ENCODE results near the gene LRIF1.

LRIF1 gene

DNA sequence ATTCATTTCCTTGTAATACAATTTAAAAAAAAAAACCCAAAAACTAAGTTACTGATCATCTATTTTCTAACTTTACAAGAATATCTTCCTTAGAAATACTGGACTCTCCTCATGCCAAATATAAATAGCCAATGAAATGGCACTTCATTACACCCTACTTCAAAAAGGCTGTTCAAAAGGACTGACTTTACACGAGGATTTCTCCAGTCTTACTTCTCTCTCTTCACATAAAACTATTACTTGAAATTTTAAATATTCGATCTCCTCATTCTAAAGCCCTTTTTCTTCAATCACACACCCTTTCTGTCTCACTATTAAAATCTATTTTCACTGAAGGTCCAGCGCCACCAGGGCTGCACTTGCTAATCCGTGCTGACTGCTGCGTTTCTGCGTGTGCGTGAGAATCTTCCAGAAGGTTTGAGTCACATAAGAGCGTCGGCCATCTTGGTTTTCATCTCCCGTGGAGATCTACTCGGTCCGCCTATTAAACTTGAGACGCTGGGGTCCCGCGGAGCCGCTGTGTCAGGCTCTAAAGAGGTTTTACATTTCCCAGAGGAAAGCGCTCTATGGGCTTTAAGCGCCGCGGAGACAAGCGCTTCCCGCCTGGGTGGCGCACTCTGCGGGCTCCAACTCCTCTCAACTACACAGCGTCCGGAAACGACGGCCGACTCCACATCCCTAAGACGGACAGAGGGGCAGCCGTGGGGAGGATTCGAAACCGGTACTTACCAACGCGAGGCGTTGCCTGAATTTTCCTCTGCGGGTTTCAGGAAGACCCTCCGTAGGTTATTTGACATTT is 631 bp downstream of the LRIF1 start:
- DNase-seq (ENCODE audit: low read depth) = peak; percentile 81
- H3K4me3 ChIP-seq (ENCODE audit: control insufficient read depth, low read depth, low read length) = peak overlapping the region; percentile 85
- TF ChIP-seq, protein P1, sequence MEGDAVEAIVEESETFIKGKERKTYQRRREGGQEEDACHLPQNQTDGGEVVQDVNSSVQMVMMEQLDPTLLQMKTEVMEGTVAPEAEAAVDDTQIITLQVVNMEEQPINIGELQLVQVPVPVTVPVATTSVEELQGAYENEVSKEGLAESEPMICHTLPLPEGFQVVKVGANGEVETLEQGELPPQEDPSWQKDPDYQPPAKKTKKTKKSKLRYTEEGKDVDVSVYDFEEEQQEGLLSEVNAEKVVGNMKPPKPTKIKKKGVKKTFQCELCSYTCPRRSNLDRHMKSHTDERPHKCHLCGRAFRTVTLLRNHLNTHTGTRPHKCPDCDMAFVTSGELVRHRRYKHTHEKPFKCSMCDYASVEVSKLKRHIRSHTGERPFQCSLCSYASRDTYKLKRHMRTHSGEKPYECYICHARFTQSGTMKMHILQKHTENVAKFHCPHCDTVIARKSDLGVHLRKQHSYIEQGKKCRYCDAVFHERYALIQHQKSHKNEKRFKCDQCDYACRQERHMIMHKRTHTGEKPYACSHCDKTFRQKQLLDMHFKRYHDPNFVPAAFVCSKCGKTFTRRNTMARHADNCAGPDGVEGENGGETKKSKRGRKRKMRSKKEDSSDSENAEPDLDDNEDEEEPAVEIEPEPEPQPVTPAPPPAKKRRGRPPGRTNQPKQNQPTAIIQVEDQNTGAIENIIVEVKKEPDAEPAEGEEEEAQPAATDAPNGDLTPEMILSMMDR (IDR thresholded peaks at IDR 0.05; ENCODE audit: control insufficient read depth, insufficient read depth, low read depth, low read length, missing control alignments) = peak; percentile 11

DNA sequence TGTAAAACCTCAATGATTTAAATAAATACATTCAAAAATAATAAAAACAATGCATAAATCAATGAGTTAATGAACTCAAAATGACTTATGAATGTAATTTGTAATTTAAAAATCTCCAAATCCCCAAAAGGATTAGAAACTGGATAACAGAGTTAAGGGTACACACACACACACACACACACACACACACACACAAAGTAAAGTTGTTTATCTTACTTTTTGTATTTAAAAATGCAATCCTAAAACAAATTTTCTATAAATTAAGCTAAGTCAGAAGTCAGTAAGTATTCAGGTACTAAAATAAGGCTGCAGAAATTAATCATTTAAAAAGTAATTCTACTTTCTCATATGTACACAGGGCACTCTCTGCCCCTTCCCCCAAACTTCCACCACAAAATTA is 1.8 kb downstream of the LRIF1 start:
- no peak for DNase-seq (ENCODE audit: low read depth)
- no peak overlapping the region for H3K4me3 ChIP-seq (ENCODE audit: control insufficient read depth, low read depth, low read length)
- TF ChIP-seq, protein P1 (IDR thresholded peaks at IDR 0.05; ENCODE audit: control insufficient read depth, insufficient read depth, low read depth, low read length, missing control alignments) = no peak

DNA sequence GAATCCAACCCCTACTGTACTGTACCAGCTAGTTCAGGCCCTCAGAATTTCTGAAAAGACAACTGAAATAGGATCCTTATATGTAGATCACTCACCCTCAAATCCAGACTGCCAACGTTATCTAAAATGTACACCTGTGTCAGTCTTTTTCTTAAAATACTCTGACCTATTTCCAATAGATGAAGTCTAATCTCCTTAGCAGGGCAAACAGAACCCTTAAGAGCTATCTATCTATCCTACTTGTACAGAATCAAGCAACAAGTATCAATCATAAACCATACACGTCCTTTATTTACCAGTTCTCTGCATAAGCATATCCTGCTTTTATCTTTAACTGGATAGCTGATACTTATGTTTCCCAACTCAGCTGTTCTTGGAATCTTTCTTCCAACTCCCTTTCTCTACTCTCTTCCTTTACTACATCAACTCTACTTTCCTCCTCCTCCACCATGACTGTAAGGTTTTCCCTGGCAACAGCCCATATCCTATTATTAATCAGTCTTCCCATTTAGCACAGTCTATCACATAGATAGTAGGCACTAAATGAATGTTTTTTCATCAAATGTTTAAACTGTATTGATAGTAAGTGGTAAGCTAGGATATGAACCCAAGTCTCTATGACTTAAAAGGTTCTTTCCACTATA is 2.8 kb downstream of the LRIF1 start:
- TF ChIP-seq, protein P1 (IDR thresholded peaks at IDR 0.05; ENCODE audit: control insufficient read depth, insufficient read depth, low read depth, low read length, missing control alignments) = no peak
- no peak overlapping the region for H3K4me3 ChIP-seq (ENCODE audit: control insufficient read depth, low read depth, low read length)
- no peak for DNase-seq (ENCODE audit: low read depth)

DNA sequence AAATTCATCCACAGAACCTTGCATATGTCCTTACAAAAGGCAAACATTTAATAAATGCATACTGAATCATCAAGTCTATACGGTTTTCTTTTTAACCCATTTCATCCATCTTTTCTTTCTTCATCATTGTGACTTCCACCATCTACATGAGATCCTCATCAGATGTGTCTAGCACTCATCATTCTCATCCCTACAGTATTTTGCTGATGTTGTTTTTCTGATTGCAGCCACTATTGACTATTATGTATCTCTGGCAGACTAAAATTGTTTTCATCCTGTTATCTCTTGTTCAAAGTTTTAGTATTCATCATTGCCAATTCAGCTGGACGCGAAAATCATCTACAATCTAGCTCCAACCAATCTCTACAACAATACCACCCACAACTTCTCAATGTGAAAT is 5.9 kb downstream of the LRIF1 start:
- TF ChIP-seq, protein P1 (IDR thresholded peaks at IDR 0.05; ENCODE audit: control insufficient read depth, insufficient read depth, low read depth, low read length, missing control alignments) = no peak
- H3K4me3 ChIP-seq (ENCODE audit: control insufficient read depth, low read depth, low read length) = no peak overlapping the region
- DNase-seq (ENCODE audit: low read depth) = no peak

DNA sequence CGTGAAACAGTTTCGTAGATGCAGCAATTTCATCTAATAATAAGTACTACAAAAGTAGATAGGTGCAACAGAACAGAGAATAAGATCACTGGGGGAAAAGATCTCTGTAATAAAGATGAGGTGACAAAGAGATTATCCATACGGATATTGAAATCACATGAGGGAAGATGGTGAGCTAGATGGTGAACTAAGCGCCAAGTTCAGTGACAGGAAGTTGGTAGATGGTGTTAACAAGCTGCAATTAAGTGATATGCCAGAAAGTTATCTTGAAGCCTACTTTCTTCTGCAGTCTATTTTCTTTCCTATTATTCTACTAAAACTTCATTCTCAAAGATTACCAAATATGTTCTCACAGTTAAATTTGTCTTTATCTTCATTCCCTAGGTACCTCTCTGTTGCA is 7.1 kb downstream of the LRIF1 start:
- H3K4me3 ChIP-seq (ENCODE audit: control insufficient read depth, low read depth, low read length) = no peak overlapping the region
- DNase-seq (ENCODE audit: low read depth) = no peak
- TF ChIP-seq, protein P1 (IDR thresholded peaks at IDR 0.05; ENCODE audit: control insufficient read depth, insufficient read depth, low read depth, low read length, missing control alignments) = no peak

DNA sequence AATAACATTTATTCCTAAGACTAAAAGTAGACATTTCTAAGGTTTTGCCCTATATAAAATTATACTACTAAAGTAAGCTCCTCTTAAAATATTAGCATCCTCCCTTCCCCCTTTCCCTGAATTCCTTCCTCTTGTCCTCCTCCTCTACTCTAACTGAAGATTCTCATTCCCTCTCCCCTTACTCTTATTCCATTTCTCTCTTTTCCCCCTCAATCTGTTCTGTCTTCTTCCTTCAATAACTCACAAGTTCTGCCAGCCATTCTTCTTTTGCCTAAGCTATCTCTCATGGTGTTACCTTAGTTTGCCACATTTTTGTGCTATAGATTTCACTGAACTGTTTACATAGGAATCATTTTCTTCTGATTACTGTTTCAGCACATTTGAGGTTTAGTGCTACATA is 10.7 kb downstream of the LRIF1 start:
- TF ChIP-seq, protein P1 (IDR thresholded peaks at IDR 0.05; ENCODE audit: control insufficient read depth, insufficient read depth, low read depth, low read length, missing control alignments) = no peak
- H3K4me3 ChIP-seq (ENCODE audit: control insufficient read depth, low read depth, low read length) = no peak overlapping the region
- no peak for DNase-seq (ENCODE audit: low read depth)
